22Rv1 (cell line): ENCODE measurements around the gene APBB1.

Experiments
- ZFX ChIP-seq: fragments of 450-650 bp; IDR thresholded peaks from 2 replicates; pipeline ENCODE4 v1.6.1; 2017; ENCODE audit warnings: antibody characterized with exemption, borderline replicate concordance
- TF ChIP-seq, protein P1 (sequence below): fragments of 450-650 bp; IDR thresholded peaks from 2 replicates; pipeline ENCODE4 v1.5.1; 2017; ENCODE audit warnings: mild to moderate bottlenecking

GRCh38 chr11:6438979-6439571, 20.2 kb upstream of the APBB1 start:
- TF ChIP-seq, protein P1, sequence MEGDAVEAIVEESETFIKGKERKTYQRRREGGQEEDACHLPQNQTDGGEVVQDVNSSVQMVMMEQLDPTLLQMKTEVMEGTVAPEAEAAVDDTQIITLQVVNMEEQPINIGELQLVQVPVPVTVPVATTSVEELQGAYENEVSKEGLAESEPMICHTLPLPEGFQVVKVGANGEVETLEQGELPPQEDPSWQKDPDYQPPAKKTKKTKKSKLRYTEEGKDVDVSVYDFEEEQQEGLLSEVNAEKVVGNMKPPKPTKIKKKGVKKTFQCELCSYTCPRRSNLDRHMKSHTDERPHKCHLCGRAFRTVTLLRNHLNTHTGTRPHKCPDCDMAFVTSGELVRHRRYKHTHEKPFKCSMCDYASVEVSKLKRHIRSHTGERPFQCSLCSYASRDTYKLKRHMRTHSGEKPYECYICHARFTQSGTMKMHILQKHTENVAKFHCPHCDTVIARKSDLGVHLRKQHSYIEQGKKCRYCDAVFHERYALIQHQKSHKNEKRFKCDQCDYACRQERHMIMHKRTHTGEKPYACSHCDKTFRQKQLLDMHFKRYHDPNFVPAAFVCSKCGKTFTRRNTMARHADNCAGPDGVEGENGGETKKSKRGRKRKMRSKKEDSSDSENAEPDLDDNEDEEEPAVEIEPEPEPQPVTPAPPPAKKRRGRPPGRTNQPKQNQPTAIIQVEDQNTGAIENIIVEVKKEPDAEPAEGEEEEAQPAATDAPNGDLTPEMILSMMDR: peak; percentile 84
- no peak for TF ChIP-seq ZFX
